Lung (tissue), 12 donors: ENCODE results near the gene HDHD3. TPM values are rescaled to one million over a fixed set of nuclear protein-coding genes. Genes with fewer than 3 reads are reported as not detected.

Experiments
- ATAC-seq: fragments of 200-7000 bp; cut with Tn5 transposase; one replicate; pipeline ENCODE4 v1.9.1; 2020; ENCODE audit warnings: moderate number of reproducible peaks; ENCODE audit not compliant: insufficient read depth, low FRiP score
- DNase-seq, 3 donors: peaks; one replicate each; pipeline ENCODE4 v3.0.0-alpha.2; 2013 to 2017
- H3K27ac ChIP-seq, 2 donors: one replicate each; pipeline ENCODE4 v1.5.1; 2013; ENCODE audit warnings: mild to moderate bottlenecking in 2 of 2, moderate library complexity in 2 of 2, control low read depth in 1 of 2, inconsistent platforms in 1 of 2, low read depth in 1 of 2, low read length in 1 of 2
- H3K27me3 ChIP-seq, 3 donors: one replicate each; pipeline ENCODE4 v1.5.1; 2013; ENCODE audit warnings: low read length in 2 of 3; ENCODE audit not compliant: control insufficient read depth in 3 of 3, insufficient read depth in 3 of 3
- H3K36me3 ChIP-seq, 4 donors: one replicate each; pipeline ENCODE4 v1.5.1; 2013; ENCODE audit warnings: low read length in 4 of 4, mild to moderate bottlenecking in 1 of 4, moderate library complexity in 1 of 4; ENCODE audit not compliant: control insufficient read depth in 4 of 4, insufficient read depth in 4 of 4
- H3K4me1 ChIP-seq, 5 donors: one replicate each; pipeline ENCODE4 v1.5.1; 2013; ENCODE audit warnings: low read length in 5 of 5, mild to moderate bottlenecking in 2 of 5, moderate library complexity in 1 of 5; ENCODE audit not compliant: control insufficient read depth in 5 of 5, insufficient read depth in 5 of 5
- H3K4me3 ChIP-seq: one replicate; pipeline ENCODE4 v1.5.1; 2013; ENCODE audit warnings: mild to moderate bottlenecking, control low read depth, moderate library complexity
- H3K9ac ChIP-seq, 2 donors: one replicate each; pipeline ENCODE4 v1.5.1; 2013; ENCODE audit warnings: low read length in 2 of 2, control low read depth in 1 of 2; ENCODE audit not compliant: insufficient read depth in 1 of 2
- H3K9me3 ChIP-seq, 4 donors: one replicate each; pipeline ENCODE4 v1.5.1; 2013; ENCODE audit warnings: low read length in 3 of 4, mild to moderate bottlenecking in 1 of 4, moderate library complexity in 1 of 4; ENCODE audit not compliant: control insufficient read depth in 4 of 4, insufficient read depth in 3 of 4
- WGBS, 2 donors: extraction: QIAGEN DNeasy Blood & Tissue Kit; methylation state at CpG; one replicate each; pipeline ENCODE4 v1.1.7; 2013; 5-methylcytosine and 5-hydroxymethylcytosine counted together
- polyA plus RNA-seq, 2 donors: library from polyadenylated mRNA; stranded (reverse); fragments of 200-250 nt; gene quantifications; one replicate each; pipeline ENCODE4 v1.2.1, GENCODE V29; 2013
- total RNA-seq, 2 donors: library from RNA; depleted of rRNA in 1 of 2; stranded (reverse); fragments of >200 nt in 1 of 2; gene quantifications; one replicate each; pipeline ENCODE4 v1.2.1, GENCODE V29; 2014 to 2021
- TF ChIP-seq, protein P1 (sequence below): IDR thresholded peaks from 2 replicates; pipeline ENCODE4 v1.5.1; 2012; ENCODE audit warnings: mild to moderate bottlenecking; ENCODE audit errors: control extremely low read depth, extremely low read depth
- donor health status: control.
- donor health status: control.
- donor health status: Bipolar disorder and iron deficiency.
- donor health status: healthy.
- donor health status: DM: yes; HTN: yes; CAD: no.

The HDHD3 gene
- total and polyA plus RNA-seq, 4 donors = 17.0 to 21.1 (median 18.9) TPM

DNA sequence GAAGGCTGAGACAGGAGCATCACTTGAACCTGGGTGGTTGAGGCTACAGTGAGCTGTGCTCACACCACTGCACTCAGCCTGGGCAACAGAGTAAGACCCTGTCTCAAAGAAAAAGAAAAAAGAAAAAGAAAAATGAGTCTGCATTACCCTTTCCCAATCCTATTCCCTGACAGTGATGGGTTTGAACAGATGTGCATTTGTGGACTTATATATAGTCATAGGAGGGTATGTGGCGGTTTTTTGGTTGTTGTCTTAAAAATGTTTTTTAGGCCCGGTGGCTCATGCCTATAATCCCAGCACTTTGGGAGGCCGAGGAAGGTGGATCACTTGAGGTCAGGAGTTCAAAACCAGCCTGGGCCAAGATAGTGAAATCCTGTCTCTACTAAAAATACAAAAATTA, 13.4 kb downstream of the HDHD3 start:
- no peak overlapping the region for H3K9ac ChIP-seq
- no peak for DNase-seq
- H3K27me3 ChIP-seq = no peaks in the 10 kb centered on the region
- no peaks in the 10 kb centered on the region for H3K4me1 ChIP-seq
- no peaks in the 10 kb centered on the region for H3K9me3 ChIP-seq
- WGBS, 2 donors = 62 to 77% methylated on average over 3 of the region's 3 CpGs
- no peaks in the 10 kb centered on the region for H3K36me3 ChIP-seq
- no peak for ATAC-seq
- no peak overlapping the region for H3K27ac ChIP-seq
- TF ChIP-seq, protein P1, sequence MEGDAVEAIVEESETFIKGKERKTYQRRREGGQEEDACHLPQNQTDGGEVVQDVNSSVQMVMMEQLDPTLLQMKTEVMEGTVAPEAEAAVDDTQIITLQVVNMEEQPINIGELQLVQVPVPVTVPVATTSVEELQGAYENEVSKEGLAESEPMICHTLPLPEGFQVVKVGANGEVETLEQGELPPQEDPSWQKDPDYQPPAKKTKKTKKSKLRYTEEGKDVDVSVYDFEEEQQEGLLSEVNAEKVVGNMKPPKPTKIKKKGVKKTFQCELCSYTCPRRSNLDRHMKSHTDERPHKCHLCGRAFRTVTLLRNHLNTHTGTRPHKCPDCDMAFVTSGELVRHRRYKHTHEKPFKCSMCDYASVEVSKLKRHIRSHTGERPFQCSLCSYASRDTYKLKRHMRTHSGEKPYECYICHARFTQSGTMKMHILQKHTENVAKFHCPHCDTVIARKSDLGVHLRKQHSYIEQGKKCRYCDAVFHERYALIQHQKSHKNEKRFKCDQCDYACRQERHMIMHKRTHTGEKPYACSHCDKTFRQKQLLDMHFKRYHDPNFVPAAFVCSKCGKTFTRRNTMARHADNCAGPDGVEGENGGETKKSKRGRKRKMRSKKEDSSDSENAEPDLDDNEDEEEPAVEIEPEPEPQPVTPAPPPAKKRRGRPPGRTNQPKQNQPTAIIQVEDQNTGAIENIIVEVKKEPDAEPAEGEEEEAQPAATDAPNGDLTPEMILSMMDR = no peak
- H3K4me3 ChIP-seq = no peak overlapping the region

DNA sequence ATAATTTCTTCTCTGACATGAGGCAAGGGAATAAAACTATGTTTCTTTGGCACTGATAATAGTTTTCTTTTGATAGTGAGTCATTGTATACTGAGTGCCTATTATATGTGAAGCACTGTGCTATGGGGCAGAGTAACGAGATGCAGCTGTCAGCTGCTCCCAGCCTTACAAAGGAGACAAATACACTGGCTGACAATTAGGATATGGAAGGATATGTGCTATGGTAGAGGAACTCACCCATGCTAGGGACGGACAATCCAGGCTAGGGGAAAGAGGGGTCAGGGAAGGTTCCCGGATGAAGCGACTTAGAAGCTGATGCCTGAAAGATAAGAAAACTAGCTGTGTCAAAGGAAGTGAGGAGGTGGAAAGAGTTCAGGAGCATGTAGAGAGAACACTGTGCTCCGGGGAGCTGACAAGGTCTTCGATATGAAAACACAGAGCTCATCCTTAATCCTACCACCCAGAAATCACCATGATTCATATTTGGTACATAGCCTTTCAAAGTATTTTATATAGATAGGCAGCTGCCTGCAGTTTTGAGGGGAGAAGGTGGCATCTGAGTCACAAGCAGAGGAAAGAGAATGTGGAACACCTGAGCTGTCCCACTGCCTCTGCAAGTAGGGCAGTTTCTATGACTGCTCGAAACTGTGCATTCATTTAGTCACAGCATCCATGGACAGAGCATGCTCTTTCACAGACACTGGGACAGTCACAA, 15.3 kb downstream of the HDHD3 start:
- Histone ChIP-seq H3K4me1 (no peaks in the 10 kb centered on the region), H3K9me3 (no peaks in the 10 kb centered on the region), H3K27ac (no peak overlapping the region), H3K4me3 (no peak overlapping the region), H3K36me3 (no peaks in the 10 kb centered on the region), H3K27me3 (peaks cover 0 to 2% (median 2%) of the 10 kb centered on the region in 3 donors), H3K9ac (no peak overlapping the region)
- 71 to 80% methylated on average over 7 of the region's 7 CpGs for WGBS, 2 donors
- TF ChIP-seq, protein P1 = no peak
- DNase-seq = no peak
- no peak for ATAC-seq

DNA sequence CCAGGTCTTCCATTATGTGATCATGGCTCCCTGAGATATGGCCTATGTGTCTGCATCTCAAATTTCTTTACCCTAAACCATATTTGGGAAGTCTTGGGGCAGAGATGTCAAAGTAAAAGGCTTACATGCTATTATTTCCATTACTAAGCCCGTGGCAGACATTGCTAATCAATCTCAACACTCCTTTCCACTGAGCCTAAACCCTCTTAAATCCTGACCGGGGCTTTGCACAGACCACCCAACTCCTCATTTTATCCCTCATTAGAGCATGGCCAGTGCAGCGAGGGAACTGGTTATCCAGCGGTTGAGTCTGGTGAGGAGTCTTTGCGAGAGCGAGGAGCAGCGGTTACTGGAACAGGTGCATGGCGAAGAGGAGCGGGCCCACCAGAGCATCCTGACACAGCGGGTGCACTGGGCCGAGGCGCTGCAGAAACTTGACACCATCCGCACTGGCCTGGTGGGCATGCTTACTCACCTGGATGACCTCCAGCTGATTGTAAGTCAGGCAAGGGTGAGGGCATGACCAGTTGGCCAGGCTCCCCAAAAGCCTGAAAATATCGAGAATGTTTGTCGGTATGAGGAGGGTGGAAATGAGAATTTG, 16.4 kb downstream of the HDHD3 start:
- Histone ChIP-seq H3K9ac (no peak overlapping the region), H3K27me3 (peaks cover 0 to 2% (median 2%) of the 10 kb centered on the region in 3 donors), H3K36me3 (no peaks in the 10 kb centered on the region), H3K9me3 (no peaks in the 10 kb centered on the region), H3K27ac (no peak overlapping the region), H3K4me3 (no peak overlapping the region), H3K4me1 (no peaks in the 10 kb centered on the region)
- ATAC-seq (no peak), DNase-seq (no peak)
- TF ChIP-seq, protein P1 = no peak
- 90 to 93% methylated on average over 15 of the region's 15 CpGs for WGBS, 2 donors
